Activated CD8-positive, alpha-beta memory T cell treated with anti-CD3 and anti-CD28 coated beads, Interleukin-2, amount 50 U/mL, for 24 hours (primary cell): ENCODE results near the gene ZNF607.

Experiments used
- DNase-seq: peaks from one replicate; pipeline ENCODE4 v3.0.0-alpha.2; 2020; ENCODE audit errors: extremely low read depth

ZNF607 gene

DNA sequence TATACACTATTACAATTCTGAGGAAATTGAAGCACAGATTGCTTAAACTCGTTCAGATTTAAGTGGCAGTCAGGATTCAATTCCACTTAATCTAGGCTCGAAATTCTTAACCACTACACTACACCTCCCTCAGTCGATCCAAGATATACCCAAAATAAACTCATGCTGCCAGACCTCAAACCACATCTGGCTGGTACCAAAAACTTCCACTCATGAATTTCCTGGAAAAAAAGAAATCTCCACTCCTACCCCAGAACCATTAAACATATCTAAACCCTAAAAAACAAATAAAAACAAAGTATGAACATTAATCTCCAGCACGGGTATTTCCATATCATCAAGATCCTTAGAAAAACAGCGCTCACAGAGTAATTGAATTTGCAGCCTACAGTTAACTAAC, 65.4 kb downstream of the ZNF607 start:
- no peak for DNase-seq
